Mesenchymal stem cell (in vitro differentiated cells and primary cell): ENCODE measurements around the gene NLRP9.

Experiments used
- DNase-seq: peaks from one replicate; pipeline ENCODE4 v3.0.0-alpha.2; 2013
- H2AFZ ChIP-seq: one replicate; pipeline ENCODE4 v1.6.1; 2013; ENCODE audit warnings: low read depth, mild to moderate bottlenecking, control low read depth, inconsistent platforms, low read length, moderate library complexity
- H2AK5ac ChIP-seq: 2 replicates; pipeline ENCODE4 v1.6.1; 2013; ENCODE audit warnings: low read length, moderate library complexity, mild to moderate bottlenecking, inconsistent platforms; ENCODE audit not compliant: severe bottlenecking
- H2BK120ac ChIP-seq: one replicate; pipeline ENCODE4 v1.6.1; 2013; ENCODE audit warnings: low read depth, mild to moderate bottlenecking, inconsistent platforms, low read length, moderate library complexity
- H2BK12ac ChIP-seq, 2 experiments: one replicate each; pipeline ENCODE4 v1.6.1; 2013; ENCODE audit warnings: inconsistent platforms in 2 of 2, low read length in 2 of 2, mild to moderate bottlenecking in 2 of 2, moderate library complexity in 2 of 2, control low read depth in 1 of 2
- H2BK15ac ChIP-seq: one replicate; pipeline ENCODE4 v1.6.1; 2013; ENCODE audit warnings: mild to moderate bottlenecking, low read depth, inconsistent platforms; ENCODE audit not compliant: poor library complexity, severe bottlenecking
- H2BK5ac ChIP-seq: 2 replicates; pipeline ENCODE4 v1.6.1; 2013; ENCODE audit warnings: low read depth, mild to moderate bottlenecking, low read length, control low read depth, inconsistent platforms; ENCODE audit not compliant: poor library complexity, severe bottlenecking
- H3K14ac ChIP-seq, 2 experiments: one replicate each; pipeline ENCODE4 v1.6.1; 2013; ENCODE audit warnings: inconsistent platforms in 2 of 2, low read length in 2 of 2, control low read depth in 1 of 2, mild to moderate bottlenecking in 1 of 2, moderate library complexity in 1 of 2
- H3K18ac ChIP-seq, 2 experiments: one replicate each; pipeline ENCODE4 v1.6.1; 2013; ENCODE audit warnings: inconsistent platforms in 2 of 2, low read length in 2 of 2, control low read depth in 1 of 2, low read depth in 1 of 2, mild to moderate bottlenecking in 1 of 2
- H3K23ac ChIP-seq, 2 experiments: one replicate each; pipeline ENCODE4 v1.6.1; 2013; ENCODE audit warnings: inconsistent platforms in 2 of 2, low read length in 2 of 2, mild to moderate bottlenecking in 2 of 2, moderate library complexity in 2 of 2, control low read depth in 1 of 2
- H3K27ac ChIP-seq: 2 replicates; pipeline ENCODE4 v1.5.1; 2013; ENCODE audit warnings: mild to moderate bottlenecking, moderate library complexity, low read length, control low read depth, inconsistent platforms; ENCODE audit not compliant: poor library complexity, severe bottlenecking
- H3K27me3 ChIP-seq, 2 experiments: 2 replicates each; pipeline versions ENCODE4 v1.6.1 to v1.7.0; 2013; ENCODE audit warnings: low read length in 2 of 2, mild to moderate bottlenecking in 2 of 2, moderate library complexity in 2 of 2, control low read depth in 1 of 2, inconsistent platforms in 1 of 2; ENCODE audit not compliant: control insufficient read depth in 1 of 2, insufficient read depth in 1 of 2
- H3K36me3 ChIP-seq, 2 experiments: 2 replicates each; pipeline versions ENCODE4 v1.6.1 to v1.7.0; 2013; ENCODE audit warnings: low read length in 2 of 2, control low read depth in 1 of 2, inconsistent platforms in 1 of 2, low read depth in 1 of 2, mild to moderate bottlenecking in 1 of 2; ENCODE audit not compliant: insufficient read depth in 2 of 2, control insufficient read depth in 1 of 2
- H3K4ac ChIP-seq, 2 experiments: one replicate each; pipeline ENCODE4 v1.6.1; 2013; ENCODE audit warnings: inconsistent platforms in 2 of 2, low read length in 2 of 2, mild to moderate bottlenecking in 2 of 2, moderate library complexity in 2 of 2, control low read depth in 1 of 2, low read depth in 1 of 2
- H3K4me1 ChIP-seq: 2 replicates; pipeline ENCODE4 v1.6.1; 2013; ENCODE audit warnings: low read depth, low read length, control low read depth; ENCODE audit not compliant: control insufficient read depth, insufficient read depth
- H3K4me2 ChIP-seq: 2 replicates; pipeline ENCODE4 v1.6.1; 2013; ENCODE audit warnings: low read length, mild to moderate bottlenecking, inconsistent platforms; ENCODE audit not compliant: poor library complexity, severe bottlenecking
- H3K4me3 ChIP-seq, 2 experiments: 2 replicates each; pipeline versions ENCODE4 v1.5.1 to v1.7.0; 2013; ENCODE audit warnings: low read length in 2 of 2, mild to moderate bottlenecking in 2 of 2, control low read depth in 1 of 2, low read depth in 1 of 2; ENCODE audit not compliant: insufficient read depth in 1 of 2
- H3K79me1 ChIP-seq: replicated peaks from 2 replicates; pipeline ENCODE4 v1.6.1; 2013; ENCODE audit warnings: mild to moderate bottlenecking, control low read depth, low read length, inconsistent platforms; ENCODE audit not compliant: poor library complexity, severe bottlenecking
- H3K9ac ChIP-seq: 2 replicates; pipeline ENCODE4 v1.7.0; 2013; ENCODE audit warnings: mild to moderate bottlenecking, low read length, moderate library complexity
- H3K9me3 ChIP-seq: 2 replicates; pipeline ENCODE4 v1.7.0; 2013; ENCODE audit warnings: mild to moderate bottlenecking, low read length; ENCODE audit not compliant: control insufficient read depth
- H4K8ac ChIP-seq: one replicate; pipeline ENCODE4 v1.6.1; 2013; ENCODE audit warnings: inconsistent platforms, mild to moderate bottlenecking, low read length, moderate library complexity
- H4K91ac ChIP-seq: one replicate; pipeline ENCODE4 v1.6.1; 2013; ENCODE audit warnings: mild to moderate bottlenecking, low read length, inconsistent platforms
- whole genome bisulfite sequencing: methylation state at CpG from one replicate; pipeline ENCODE4 v1.1.7; 2013; ENCODE audit warnings: mixed read lengths; 5-methylcytosine and 5-hydroxymethylcytosine counted together

The NLRP9 gene

GRCh38 chr19:55681131-55682092 is 56.8 kb downstream of the NLRP9 start:
- Histone ChIP-seq H2AK5ac (no peak overlapping the region), H3K27ac (peak overlapping the region; percentile 39), H3K4me2 (no peak overlapping the region), H3K9me3 (no peaks in the 10 kb centered on the region), H3K36me3 (peaks cover 73 to 85% of the 10 kb centered on the region in 2 experiments), H3K4ac (no peak overlapping the region), H3K14ac (no peak overlapping the region), H2BK15ac (no peak overlapping the region), H3K23ac (no peak overlapping the region), H2BK5ac (no peak overlapping the region), H3K79me1 (peaks cover 16% of the 10 kb centered on the region), H3K18ac (no peak overlapping the region), H2AFZ (no peak overlapping the region), H3K4me1 (peaks cover 48% of the 10 kb centered on the region), H2BK12ac (no peak overlapping the region), H3K9ac (peak overlapping the region; percentile 38), H2BK120ac (no peak overlapping the region), H3K4me3 (no peak overlapping the region), H3K27me3 (no peaks in the 10 kb centered on the region), H4K91ac (no peak overlapping the region), H4K8ac (no peak overlapping the region)
- no peak for DNase-seq
- 94% methylated on average over 8 of the region's 9 CpGs for WGBS

DNA sequence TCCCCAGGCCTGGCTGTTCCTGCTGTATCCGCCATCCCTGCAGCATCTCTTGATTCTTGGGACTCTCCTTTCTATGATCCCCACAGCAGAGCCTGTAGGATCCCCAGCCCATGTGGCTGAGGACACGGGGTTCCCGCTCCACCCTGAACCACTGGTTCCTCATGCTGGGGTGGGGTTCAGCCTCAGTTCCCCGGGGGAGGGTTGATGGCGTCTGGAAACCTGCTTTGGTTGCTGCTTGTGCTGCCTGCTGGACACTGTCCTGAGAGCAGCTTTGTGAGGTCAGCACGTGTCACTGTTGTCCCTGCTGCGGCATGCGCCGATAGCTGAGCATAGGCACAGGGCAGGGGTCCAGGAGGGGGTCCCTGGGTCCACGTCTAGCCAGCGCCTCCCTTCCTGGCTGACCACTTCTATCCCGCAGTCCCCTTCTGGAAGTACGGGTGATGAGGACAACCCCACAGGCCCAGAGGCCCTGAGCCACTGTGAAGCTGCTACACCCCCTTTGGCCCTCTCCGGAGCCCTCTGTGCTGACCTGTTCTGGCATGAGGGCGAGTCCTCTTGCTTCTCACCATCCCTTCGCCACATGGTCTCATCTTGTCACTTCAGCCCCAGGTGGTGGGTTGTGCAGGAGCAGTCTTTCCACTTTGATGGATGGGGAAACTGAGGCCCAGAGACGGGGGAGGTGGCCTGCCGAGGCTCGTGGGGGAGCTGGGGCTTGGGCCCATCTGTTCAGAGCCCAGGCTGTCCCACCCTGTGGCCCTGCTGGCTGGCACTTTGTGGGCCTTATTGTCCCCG is 57.7 kb downstream of the NLRP9 start:
- Histone ChIP-seq H3K4me2 (no peak overlapping the region), H4K91ac (no peak overlapping the region), H3K4me3 (no peak overlapping the region), H3K36me3 (peaks cover 64 to 76% of the 10 kb centered on the region in 2 experiments), H3K4ac (no peak overlapping the region), H2BK120ac (no peak overlapping the region), H3K4me1 (peaks cover 49% of the 10 kb centered on the region), H3K27me3 (no peaks in the 10 kb centered on the region), H2AFZ (no peak overlapping the region), H3K79me1 (peaks cover 10% of the 10 kb centered on the region), H2BK5ac (no peak overlapping the region), H3K9ac (peak overlapping the region; percentile 1), H2AK5ac (peak overlapping the region; percentile 24), H2BK12ac (no peak overlapping the region), H3K23ac (no peak overlapping the region), H3K27ac (peak overlapping the region; percentile 39), H3K9me3 (no peaks in the 10 kb centered on the region), H2BK15ac (no peak overlapping the region), H3K18ac (no peak overlapping the region), H3K14ac (no peak overlapping the region), H4K8ac (no peak overlapping the region)
- 97% methylated on average over 20 of the region's 20 CpGs for WGBS
- DNase-seq = no peak

DNA sequence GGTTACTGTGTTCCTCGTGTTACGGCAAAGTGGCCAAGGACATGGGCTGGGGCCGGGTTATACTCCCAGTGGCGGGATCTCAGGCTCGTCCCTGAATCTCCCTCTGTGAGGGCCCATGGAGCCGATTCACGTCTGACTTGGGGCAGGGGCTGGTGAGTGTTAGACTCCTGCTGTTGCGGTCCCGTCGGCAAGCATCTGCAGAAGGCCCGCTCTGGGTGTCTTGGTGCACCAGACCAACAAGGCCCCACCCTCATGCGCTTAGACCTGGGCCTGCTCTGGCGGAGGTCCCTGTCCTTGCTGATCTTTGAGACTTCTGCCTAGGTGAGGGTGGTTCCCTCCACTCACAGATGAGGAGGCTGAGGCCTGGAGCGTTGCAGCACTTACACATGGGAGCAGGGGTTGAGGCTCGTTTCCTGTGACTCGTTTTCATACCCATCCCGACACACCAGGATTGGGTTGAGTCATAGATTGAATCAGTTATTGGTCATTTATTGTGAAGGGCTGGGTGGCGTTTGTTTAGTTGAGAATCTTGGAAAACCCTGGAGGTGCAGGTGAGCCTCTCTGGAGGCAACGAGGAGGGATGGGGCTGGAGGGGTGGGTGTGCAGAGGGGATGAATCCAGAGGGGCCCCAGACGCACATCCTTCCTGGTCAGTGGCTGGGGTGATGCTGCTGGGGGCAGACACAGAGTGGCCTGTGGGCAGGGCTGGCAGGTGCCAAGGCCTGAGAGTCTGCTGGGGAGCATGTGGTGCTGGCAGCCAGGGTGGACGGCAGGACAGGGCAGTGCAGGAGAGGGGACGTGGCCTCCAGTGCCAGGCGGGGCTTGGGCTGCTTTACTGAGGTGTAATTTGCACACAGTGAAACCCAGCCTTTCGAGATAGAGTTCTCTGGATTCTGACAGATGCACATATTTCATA is 58.6 kb downstream of the NLRP9 start:
- Histone ChIP-seq H2BK12ac (no peak overlapping the region), H3K4ac (no peak overlapping the region), H3K36me3 (peaks cover 56 to 67% of the 10 kb centered on the region in 2 experiments), H2BK120ac (no peak overlapping the region), H3K9ac (no peak overlapping the region), H3K18ac (no peak overlapping the region), H3K79me1 (peaks cover 4% of the 10 kb centered on the region), H2BK15ac (no peak overlapping the region), H2AK5ac (no peak overlapping the region), H3K4me1 (peaks cover 49% of the 10 kb centered on the region), H3K27me3 (no peaks in the 10 kb centered on the region), H2BK5ac (no peak overlapping the region), H3K23ac (no peak overlapping the region), H3K9me3 (no peaks in the 10 kb centered on the region), H3K27ac (no peak overlapping the region), H3K4me2 (no peak overlapping the region), H3K4me3 (no peak overlapping the region), H3K14ac (no peak overlapping the region), H4K91ac (no peak overlapping the region), H4K8ac (no peak overlapping the region), H2AFZ (no peak overlapping the region)
- no peak for DNase-seq
- WGBS = 79% methylated on average over 24 of the region's 24 CpGs
